ENCODE measurements around the gene C1orf116.

GRCh38 chr1:207049974-207050391 is 17.4 kb upstream of the C1orf116 start:
- TF ChIP-seq CTCF (IDR thresholded peaks at IDR 0.05), result peak; percentile 92
- no peak for TF ChIP-seq TAF1 (IDR thresholded peaks at IDR 0.05; ENCODE audit: borderline replicate concordance, low read depth, low read length)

Data from SK-N-SH (cell line).